HG03196 (cell line): ENCODE results near the gene RAB14.
"Not testable (repeated sequence)": the region's sequence is repeated elsewhere in the genome, so short reads cannot be mapped to it uniquely, and the experiment has no call there.

ENCODE experiments used
- ATAC-seq: cut with Tn5 transposase; IDR thresholded peaks from one replicate; pipeline ENCODE4 v1.9.1; 2021; ENCODE audit not compliant: unreplicated experiment

Gene RAB14

DNA sequence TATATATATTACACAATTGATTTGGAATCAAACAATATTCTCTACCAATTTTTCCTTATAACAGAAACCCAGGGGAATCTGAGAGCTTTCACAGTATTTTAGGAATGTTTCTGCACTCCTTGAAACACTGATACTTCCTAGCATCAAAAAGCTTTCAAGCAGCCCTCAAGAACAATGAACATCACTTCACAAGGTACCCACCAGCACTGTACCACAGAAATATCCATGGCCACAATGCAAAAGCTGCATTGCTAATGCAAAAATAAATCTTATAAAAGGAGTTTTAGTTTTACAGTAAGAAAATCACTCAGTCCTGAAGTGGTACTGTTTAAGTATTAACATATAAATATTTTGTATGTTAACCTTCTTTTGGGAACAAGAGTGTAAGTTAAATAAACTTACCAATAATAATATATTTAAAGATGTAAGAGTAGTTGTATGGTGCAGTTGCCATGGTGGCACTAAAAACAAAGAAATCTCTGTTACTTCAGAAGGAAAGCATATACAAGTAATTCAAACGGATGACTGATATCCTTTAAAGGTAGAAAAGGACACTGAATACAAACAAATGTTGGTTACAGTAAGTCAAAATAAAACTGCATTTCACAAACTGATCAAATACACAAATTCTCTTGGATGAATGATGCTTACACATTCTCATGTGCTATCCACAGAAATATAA, 8.6 kb downstream of the RAB14 start:
- ATAC-seq: no peak

- no peak for ATAC-seq
These were observed 9.2 kb downstream of the RAB14 start for GRCh38 chr9:121192518-121192917.

- ATAC-seq: no peak
These were observed 10.4 kb downstream of the RAB14 start for GRCh38 chr9:121191235-121191634.

DNA sequence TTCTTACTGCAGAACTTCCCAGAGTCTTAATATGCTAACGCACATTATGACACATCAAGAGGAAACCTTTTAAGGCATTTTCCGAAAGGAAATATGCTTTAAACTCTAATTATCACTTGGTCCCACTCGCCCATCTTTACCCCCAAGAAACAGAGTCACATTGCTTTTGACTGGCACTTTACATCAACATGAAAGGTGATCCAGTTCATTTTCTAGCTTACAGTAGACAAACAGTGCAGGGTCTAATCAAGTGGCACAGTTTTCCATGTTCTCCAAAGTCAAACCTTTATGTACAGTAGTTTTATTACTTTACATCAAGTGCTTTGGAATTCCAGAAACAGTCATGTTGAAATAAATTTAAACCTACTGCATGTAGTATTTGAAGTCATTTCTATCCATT, 12.0 kb downstream of the RAB14 start:
- ATAC-seq: no peak

GRCh38 chr9:121189006-121189405, 12.7 kb downstream of the RAB14 start:
- ATAC-seq: no peak

GRCh38 chr9:121187636-121188305, 13.9 kb downstream of the RAB14 start:
- no peak for ATAC-seq

GRCh38 chr9:121185774-121186403, 15.8 kb downstream of the RAB14 start:
- no peak for ATAC-seq

DNA sequence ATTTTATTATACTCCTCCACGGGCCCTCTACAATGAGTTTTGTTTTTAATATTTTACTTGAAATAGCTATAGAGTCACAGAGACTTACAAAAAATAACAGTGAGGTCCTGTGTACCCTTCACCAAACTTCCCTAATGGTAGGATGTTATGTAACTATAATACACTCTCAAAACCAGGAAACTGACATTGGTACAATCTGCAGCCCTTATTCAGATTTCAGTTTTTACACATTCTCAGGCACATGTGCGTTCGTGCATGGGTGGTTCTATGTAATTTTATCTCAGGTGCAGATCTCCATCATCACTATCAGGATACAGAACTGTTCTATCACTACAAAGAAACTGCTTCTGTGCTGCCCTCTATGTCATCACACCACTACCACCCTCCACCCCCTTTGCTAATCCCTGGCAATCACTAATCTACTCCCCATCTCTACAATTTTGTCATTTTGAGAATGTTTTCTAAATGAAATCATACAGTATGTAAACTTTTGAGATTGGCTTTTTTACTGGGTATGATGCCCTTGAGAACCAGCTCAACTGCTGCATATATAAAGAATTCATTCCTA, 16.4 kb downstream of the RAB14 start:
- ATAC-seq: no peak

DNA sequence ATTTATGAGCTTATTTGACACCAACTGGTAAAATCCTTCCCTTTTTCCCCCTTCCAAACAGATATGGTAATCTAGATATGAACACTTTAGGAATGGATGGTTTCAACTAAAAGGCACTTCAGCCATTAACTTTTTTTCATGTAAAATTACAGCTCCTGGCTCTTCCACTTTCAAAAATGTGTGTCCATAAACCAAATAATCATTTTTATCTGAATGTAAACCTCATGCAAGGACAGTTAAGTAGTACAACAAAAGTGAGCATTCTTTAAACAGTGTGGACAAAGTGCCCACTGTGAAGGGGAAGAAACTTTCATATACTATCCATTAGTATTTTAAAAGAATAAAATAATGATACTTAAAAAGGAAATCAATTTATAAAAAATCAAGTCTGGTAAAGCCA, 17.2 kb downstream of the RAB14 start:
- no peak for ATAC-seq

DNA sequence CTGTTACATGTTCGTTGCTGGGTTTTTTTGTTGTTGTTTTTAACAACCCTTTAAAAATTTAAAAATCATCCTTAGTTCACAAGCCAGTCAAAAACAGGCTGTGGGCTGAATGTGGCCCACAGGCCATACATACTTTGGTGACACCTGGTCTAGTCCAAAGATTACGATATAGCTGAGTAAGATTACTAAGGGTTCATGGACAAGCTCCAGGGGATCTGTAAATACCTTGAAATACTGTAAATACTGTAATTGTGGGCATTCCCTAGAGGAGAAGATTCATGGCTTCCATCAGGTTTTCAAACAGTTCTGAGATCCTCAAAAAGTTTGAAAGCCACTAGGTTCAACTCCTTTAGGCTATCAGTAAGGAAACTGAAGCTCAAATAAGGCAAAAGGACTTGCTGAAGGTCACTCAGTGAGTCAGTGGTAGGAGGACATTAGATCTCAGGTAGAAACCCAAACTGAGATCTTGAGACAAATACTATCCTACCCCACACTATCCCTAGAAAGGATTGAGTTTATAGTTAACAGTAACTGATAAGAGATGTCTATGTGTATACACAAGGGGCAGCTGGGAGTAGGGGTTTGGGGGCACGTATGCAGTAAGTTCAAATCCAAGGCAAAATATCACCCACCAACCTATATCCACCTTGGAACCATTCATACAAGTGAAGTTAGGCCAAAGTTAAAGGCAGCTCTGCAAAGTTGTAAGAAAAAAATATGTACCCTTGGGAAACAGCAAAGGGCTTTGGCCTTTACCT, 17.8 kb downstream of the RAB14 start:
- no peak for ATAC-seq

GRCh38 chr9:121182989-121183388, 18.7 kb downstream of the RAB14 start:
- no peak for ATAC-seq

DNA sequence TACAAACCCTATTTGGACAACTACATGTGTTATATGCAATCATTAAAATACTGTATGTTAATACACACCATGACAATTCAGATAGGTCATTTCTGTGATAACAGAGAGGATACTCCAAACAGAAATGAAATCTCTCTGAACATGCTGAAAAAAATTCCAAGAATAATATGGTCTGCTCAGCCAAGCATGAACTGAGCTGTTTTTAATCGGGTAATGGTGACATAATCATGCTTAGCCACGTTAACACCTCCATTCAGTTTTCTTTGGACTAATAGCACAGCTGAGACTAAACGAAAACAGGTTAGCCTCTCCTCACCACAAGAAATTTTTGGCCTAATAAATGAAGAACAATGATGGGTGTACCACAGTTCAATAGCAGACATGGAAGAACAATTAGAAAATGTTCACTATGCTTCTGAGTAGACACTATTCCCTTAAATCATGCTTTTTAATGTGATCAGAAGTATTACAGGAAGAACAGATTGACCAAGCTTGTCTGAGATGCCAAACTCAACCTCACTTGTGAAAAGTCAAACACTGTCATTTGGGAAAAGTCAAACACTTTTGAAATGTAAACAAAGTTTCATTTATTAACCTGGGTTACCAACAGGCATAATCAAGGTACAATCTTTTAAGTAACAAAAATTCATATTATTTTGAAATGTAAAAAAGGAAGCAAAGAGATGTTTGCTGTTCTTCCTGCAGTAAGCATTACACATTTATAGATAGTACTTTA, 19.4 kb downstream of the RAB14 start:
- ATAC-seq: no peak

GRCh38 chr9:121179930-121180681, 21.6 kb downstream of the RAB14 start:
- no peak for ATAC-seq

GRCh38 chr9:121179373-121179721, 22.3 kb downstream of the RAB14 start:
- ATAC-seq: not testable (repeated sequence)

- no peak for ATAC-seq
These were observed 22.8 kb downstream of the RAB14 start for GRCh38 chr9:121178676-121179372.

DNA sequence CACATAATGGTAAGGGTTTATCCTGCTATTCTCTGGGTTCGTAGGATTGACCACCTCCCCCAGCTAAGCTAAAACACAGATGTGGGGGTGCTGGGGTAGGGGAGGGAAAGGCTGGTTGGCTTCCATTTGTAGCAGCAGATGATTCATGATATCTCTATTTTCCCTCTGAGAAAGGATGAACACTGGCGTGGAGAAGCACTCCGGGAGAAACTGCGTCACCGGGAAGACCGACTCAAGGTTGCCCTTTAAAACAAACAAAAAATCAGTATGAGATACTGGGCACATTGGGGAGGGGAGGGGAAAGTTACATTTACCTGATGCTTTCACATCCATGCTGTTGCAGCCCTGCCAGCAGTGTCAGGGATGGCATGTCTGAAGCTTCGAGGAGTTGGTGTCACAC, 28.2 kb downstream of the RAB14 start:
- no peak for ATAC-seq

DNA sequence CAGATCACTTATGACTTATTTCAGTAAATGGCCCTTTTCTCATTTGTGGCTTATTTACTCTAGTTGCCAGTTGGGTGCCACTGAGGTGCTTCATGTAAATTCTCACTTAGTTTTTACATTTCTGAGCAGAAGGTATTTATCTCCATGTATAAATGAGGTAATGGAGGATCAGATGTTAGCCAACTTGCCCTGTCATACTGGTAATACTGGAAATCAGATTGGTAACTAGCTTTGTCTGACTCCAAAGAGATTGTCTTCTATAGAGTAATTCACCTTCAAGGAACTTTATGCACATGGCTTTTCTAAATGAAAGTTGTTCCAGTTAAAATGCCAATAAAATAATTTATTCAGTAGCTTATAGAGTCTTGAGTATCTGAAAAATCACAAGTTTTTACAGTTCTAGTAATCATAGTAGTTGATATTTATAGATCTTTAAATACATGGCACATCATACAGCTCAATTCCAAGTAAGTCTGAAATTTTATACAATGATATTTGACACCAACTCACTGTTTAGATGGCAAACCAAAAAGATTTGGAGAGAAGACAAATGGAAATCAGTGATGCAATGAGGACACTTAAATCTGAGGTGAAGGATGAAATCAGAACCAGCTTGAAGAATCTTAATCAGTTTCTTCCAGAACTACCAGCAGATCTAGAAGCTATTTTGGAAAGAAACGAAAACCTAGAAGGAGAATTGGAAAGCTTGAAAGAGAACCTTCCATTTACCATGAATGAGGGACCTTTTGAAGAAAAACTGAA, 28.8 kb downstream of the RAB14 start:
- ATAC-seq: no peak

DNA sequence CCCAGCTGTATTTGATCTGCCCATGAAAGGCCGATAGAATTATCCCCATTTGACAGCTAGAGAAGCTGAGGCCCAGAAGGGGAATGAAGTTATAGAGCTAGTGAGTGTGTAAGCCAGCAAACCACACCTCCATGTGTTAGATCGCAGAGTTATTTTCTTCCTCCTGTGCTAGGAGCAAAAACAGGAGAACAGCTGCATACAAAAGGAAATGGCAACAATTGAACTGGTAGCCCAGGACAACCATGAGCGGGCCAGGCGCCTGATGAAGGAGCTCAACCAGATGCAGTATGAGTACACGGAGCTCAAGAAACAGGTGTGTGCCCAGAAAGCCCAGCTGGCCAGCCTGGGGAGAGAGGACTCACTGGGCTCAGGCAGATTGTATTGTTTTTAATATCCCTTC, 30.4 kb downstream of the RAB14 start:
- ATAC-seq: no peak
